NT2/D1 (cell line): ENCODE data around the gene ZNF221.

ENCODE experiments used
- SUZ12 ChIP-seq: IDR thresholded peaks from 2 replicates; pipeline ENCODE4 v1.6.1; 2011; ENCODE audit not compliant: insufficient read length, insufficient read depth; ENCODE audit errors: extremely low read depth
- YY1 ChIP-seq: IDR thresholded peaks from 2 replicates; pipeline ENCODE4 v1.6.1; 2011; ENCODE audit not compliant: insufficient read length, insufficient read depth
- ZNF274 ChIP-seq: IDR thresholded peaks from 2 replicates; pipeline ENCODE4 v1.6.1; 2011; ENCODE audit warnings: mild to moderate bottlenecking, low read depth, low read length

DNA sequence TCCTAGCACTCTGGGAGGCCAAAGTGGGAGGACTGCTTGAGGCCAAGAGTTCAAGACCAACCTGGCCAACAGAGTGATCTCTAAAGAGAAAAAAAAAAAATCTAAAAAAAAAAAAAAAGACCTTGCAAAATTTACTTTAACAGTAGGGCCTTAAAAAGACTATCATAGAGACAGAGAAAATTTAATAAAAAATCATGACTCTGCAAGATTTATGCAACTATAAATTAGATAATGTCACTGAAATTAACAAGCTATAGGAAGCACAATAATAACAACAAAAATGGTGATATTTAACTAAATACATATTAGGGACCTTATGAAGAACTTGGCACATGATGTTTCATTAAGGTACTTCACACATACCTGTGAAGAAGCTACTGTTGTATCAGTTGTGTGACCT is 27.2 kb upstream of the ZNF221 start:
- TF ChIP-seq YY1 = no peak
- TF ChIP-seq SUZ12 = no peak
- no peak for TF ChIP-seq ZNF274
